ENCODE data around the gene LRFN2.

LRFN2 gene

DNA sequence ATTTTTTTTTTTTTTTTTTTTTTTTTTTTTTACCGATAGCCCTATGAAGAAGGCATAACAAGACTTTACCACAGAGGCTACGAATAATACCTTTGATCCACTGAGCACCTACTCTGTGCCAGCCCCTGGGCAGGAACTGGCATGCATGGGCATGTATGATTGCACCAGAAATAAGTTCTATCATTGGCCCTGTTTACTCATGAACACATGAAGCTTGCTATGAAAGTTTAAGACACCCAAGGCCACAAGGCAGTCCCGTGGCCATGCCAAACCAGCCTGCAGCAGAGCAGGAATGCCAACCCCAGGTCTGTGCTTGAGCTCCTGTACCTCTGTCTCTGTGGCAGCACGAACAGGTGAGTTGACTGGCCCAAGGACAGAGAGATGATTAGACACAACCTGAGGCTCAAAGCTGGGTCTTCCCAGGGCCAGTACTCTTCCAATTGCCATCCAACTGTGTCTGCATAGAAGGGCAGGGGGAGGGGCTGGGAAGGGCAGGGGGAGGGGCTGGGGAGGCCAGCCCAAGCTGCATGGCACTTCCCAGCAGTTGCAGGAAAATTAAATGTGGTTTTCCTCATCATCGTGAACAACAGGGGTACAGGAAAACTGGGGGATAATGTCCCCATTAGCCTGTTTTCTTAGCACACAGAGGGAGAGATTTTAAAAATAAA lies 63.5 kb downstream of the LRFN2 start:
- no peaks in the 10 kb centered on the region for H3K36me3 Mint-ChIP-seq (ENCODE audit: low read depth)
- H3K4me3 Mint-ChIP-seq, result no peak overlapping the region
- no peaks in the 10 kb centered on the region for H3K4me1 Mint-ChIP-seq (ENCODE audit: low read depth)
- H3K27me3 Mint-ChIP-seq, result peaks cover 2% of the 10 kb centered on the region
- no peaks in the 10 kb centered on the region for H3K9me3 Mint-ChIP-seq
- no peak overlapping the region for H3K27ac Mint-ChIP-seq

GRCh38 chr6:40521496-40521895 lies 65.7 kb downstream of the LRFN2 start:
- Mint-ChIP-seq H3K9me3 (no peaks in the 10 kb centered on the region), H3K4me3 (no peak overlapping the region), H3K27ac (no peak overlapping the region), H3K27me3 (peaks cover 5% of the 10 kb centered on the region), H3K4me1 (ENCODE audit: low read depth) (no peaks in the 10 kb centered on the region), H3K36me3 (ENCODE audit: low read depth) (no peaks in the 10 kb centered on the region)

DNA sequence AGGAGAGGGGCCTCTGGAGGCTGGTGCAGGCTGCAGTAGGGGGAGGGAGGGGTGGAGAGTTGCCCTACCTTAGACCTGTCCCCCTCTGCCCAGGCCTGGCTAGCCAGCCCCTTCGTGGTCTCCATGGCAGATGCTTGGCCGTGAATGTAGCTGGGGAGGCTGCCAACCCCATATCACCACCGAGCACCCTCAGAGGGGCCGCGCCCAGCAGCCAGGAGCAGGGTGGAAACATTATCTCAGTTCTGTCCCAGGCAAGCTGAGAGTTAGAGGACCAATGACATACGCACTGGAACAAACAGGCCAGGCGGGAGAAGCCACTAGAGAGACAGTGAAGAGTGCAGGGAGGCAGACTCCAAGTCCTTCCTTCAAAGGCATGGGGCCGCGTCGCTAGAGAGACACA lies 66.5 kb downstream of the LRFN2 start:
- no peaks in the 10 kb centered on the region for H3K9me3 Mint-ChIP-seq
- H3K27me3 Mint-ChIP-seq, result peaks cover 5% of the 10 kb centered on the region
- H3K27ac Mint-ChIP-seq, result no peak overlapping the region
- H3K36me3 Mint-ChIP-seq (ENCODE audit: low read depth), result no peaks in the 10 kb centered on the region
- no peaks in the 10 kb centered on the region for H3K4me1 Mint-ChIP-seq (ENCODE audit: low read depth)
- no peak overlapping the region for H3K4me3 Mint-ChIP-seq

GRCh38 chr6:40520084-40520483 lies 67.1 kb downstream of the LRFN2 start:
- no peak overlapping the region for H3K27ac Mint-ChIP-seq
- no peaks in the 10 kb centered on the region for H3K4me1 Mint-ChIP-seq (ENCODE audit: low read depth)
- H3K9me3 Mint-ChIP-seq, result no peaks in the 10 kb centered on the region
- no peak overlapping the region for H3K4me3 Mint-ChIP-seq
- peaks cover 5% of the 10 kb centered on the region for H3K27me3 Mint-ChIP-seq
- H3K36me3 Mint-ChIP-seq (ENCODE audit: low read depth), result no peaks in the 10 kb centered on the region

- H3K4me1 Mint-ChIP-seq (ENCODE audit: low read depth), result no peaks in the 10 kb centered on the region
- no peaks in the 10 kb centered on the region for H3K36me3 Mint-ChIP-seq (ENCODE audit: low read depth)
- peaks cover 5% of the 10 kb centered on the region for H3K27me3 Mint-ChIP-seq
- no peaks in the 10 kb centered on the region for H3K9me3 Mint-ChIP-seq
- H3K4me3 Mint-ChIP-seq, result no peak overlapping the region
- H3K27ac Mint-ChIP-seq, result no peak overlapping the region
Observed at GRCh38 chr6:40517654-40518053, 69.5 kb downstream of the LRFN2 start.

DNA sequence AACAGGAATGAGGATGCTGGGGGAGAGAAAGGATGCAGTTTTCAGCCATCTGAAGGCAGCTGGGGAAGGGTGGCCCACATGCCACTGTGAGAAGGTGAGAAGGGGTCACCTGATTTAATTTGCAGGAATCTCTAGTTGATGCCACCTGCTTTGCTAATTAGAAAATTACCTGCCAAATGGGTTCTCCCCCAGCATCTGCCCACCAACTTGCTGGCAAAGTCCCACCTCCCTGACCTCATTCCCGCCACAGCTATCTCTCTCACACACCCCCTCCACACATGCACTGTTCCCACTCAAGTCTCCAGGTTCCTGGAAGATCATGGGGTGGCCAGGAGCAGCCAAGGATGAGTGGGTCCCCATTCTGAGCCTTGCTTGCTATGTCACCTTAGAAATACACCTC lies 70.7 kb downstream of the LRFN2 start:
- Mint-ChIP-seq H3K27me3 (peaks cover 5% of the 10 kb centered on the region), H3K9me3 (no peaks in the 10 kb centered on the region), H3K36me3 (ENCODE audit: low read depth) (no peaks in the 10 kb centered on the region), H3K4me3 (no peak overlapping the region), H3K27ac (no peak overlapping the region), H3K4me1 (ENCODE audit: low read depth) (no peaks in the 10 kb centered on the region)

DNA sequence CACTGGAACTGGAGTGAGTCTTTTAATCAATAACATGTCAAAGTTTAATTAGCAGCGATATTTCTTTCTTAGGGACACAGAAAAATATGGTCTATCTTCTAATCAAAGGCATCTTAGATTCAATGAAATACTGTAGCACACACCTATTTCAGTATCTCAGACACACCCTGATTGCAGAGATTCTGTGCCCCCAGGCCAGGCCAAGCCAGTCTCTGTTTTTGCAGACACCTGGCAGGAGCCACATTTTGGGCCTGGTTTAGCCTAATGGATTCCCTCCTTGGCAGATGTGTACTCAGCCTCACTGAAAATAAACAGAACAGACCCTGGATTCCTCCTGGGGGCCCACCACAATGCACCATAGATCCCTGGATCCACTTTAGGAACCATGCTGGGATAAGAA lies 74.8 kb downstream of the LRFN2 start:
- Mint-ChIP-seq H3K36me3 (ENCODE audit: low read depth) (no peaks in the 10 kb centered on the region), H3K4me3 (no peak overlapping the region), H3K27me3 (no peaks in the 10 kb centered on the region), H3K9me3 (no peaks in the 10 kb centered on the region), H3K27ac (no peak overlapping the region), H3K4me1 (ENCODE audit: low read depth) (no peaks in the 10 kb centered on the region)

DNA sequence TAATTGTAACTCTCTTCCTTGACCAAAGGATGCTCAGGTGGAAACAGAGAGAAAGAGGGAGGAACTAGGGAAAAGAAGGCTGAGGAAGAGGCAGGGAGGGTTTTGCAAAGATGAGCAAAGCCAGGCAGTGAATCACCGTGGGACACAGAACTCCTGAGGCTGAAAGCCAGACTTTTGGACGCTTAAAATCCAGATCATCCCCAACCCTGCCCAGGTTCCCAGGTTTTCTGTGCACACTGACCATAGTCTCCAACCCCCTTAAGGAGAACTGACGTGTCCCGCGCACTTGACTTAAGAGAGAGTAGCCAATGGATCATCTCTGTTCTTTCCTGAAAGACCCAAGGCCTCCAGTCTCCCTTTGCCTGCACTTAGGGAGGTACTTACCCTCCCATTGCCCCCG lies 75.3 kb downstream of the LRFN2 start:
- Mint-ChIP-seq H3K9me3 (no peaks in the 10 kb centered on the region), H3K27me3 (no peaks in the 10 kb centered on the region), H3K36me3 (ENCODE audit: low read depth) (no peaks in the 10 kb centered on the region), H3K4me1 (ENCODE audit: low read depth) (no peaks in the 10 kb centered on the region), H3K4me3 (no peak overlapping the region), H3K27ac (no peak overlapping the region)

DNA sequence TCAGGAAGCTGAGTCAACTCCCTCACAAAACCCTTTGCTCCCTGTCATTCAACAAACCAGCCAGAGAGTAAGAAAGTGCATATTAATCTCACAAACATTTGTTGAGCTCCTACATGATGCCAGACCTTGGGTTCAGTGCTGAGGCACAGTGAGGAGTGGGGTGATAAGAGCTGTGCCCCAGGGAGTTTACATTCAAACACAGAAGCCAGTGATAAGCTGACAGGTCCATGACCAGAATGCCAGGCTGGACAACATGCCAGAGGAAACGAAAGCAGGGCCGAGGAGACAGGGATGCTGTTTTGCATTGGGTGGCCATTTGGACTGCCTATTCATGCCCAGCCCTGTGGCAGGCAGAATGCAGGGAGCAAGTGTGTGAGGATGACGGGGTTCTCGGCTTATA lies 76.7 kb downstream of the LRFN2 start:
- Mint-ChIP-seq H3K27me3 (no peaks in the 10 kb centered on the region), H3K4me3 (no peak overlapping the region), H3K27ac (no peak overlapping the region), H3K4me1 (ENCODE audit: low read depth) (no peaks in the 10 kb centered on the region), H3K9me3 (no peaks in the 10 kb centered on the region), H3K36me3 (ENCODE audit: low read depth) (no peaks in the 10 kb centered on the region)

- Mint-ChIP-seq H3K27ac (no peak overlapping the region), H3K36me3 (ENCODE audit: low read depth) (no peaks in the 10 kb centered on the region), H3K4me1 (ENCODE audit: low read depth) (no peaks in the 10 kb centered on the region), H3K9me3 (no peaks in the 10 kb centered on the region), H3K27me3 (no peaks in the 10 kb centered on the region), H3K4me3 (no peak overlapping the region)
Observed at GRCh38 chr6:40509716-40510260, 77.4 kb downstream of the LRFN2 start.

DNA sequence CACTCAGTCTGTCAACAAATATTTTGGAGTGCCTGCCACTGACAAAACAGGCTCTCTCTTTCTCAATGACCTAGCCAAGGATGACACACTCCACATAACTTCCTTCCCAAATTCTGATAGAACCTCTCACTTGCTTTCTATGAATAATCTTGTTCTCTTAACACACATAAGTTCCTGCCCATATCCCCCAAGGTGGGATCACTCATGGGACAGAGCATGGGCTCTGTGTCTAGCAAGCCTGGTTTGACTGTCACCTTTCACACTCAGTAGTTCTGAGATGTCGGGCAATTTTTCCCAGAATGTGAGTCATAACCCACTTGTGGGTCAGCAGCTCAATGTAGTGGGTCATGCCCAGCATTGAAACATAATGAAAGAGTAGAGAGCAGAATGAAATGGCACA lies 78.1 kb downstream of the LRFN2 start:
- Mint-ChIP-seq H3K9me3 (no peaks in the 10 kb centered on the region), H3K36me3 (ENCODE audit: low read depth) (no peaks in the 10 kb centered on the region), H3K27me3 (no peaks in the 10 kb centered on the region), H3K4me1 (ENCODE audit: low read depth) (no peaks in the 10 kb centered on the region), H3K4me3 (no peak overlapping the region), H3K27ac (no peak overlapping the region)

GRCh38 chr6:40506954-40507353 lies 80.2 kb downstream of the LRFN2 start:
- H3K36me3 Mint-ChIP-seq (ENCODE audit: low read depth), result no peaks in the 10 kb centered on the region
- no peak overlapping the region for H3K4me3 Mint-ChIP-seq
- H3K27ac Mint-ChIP-seq, result no peak overlapping the region
- no peaks in the 10 kb centered on the region for H3K9me3 Mint-ChIP-seq
- H3K4me1 Mint-ChIP-seq (ENCODE audit: low read depth), result no peaks in the 10 kb centered on the region
- no peaks in the 10 kb centered on the region for H3K27me3 Mint-ChIP-seq

- Mint-ChIP-seq H3K9me3 (no peaks in the 10 kb centered on the region), H3K27me3 (no peaks in the 10 kb centered on the region), H3K27ac (no peak overlapping the region), H3K4me1 (ENCODE audit: low read depth) (no peaks in the 10 kb centered on the region), H3K36me3 (ENCODE audit: low read depth) (no peaks in the 10 kb centered on the region), H3K4me3 (no peak overlapping the region)
Observed at GRCh38 chr6:40505191-40505810, 81.9 kb downstream of the LRFN2 start.

DNA sequence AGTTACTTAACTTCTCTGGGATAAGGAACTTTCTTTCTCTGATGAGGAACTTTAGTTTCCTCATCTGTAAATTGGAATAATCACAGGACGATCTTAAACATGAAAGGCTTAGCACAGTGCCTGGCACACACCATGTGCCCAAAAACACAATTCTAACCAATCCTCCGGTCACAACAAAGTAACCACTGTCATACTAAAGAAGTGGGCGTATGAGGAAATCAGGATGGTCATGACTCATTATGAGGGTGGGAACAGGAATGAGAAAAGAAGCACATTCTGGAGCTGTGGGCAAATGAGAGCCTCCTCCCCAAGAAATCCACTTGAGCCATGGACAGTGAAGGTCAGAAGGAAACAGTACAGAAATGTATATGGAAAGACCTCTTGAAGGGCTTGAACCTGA lies 82.9 kb downstream of the LRFN2 start:
- Mint-ChIP-seq H3K9me3 (no peaks in the 10 kb centered on the region), H3K27ac (no peak overlapping the region), H3K36me3 (ENCODE audit: low read depth) (no peaks in the 10 kb centered on the region), H3K4me1 (ENCODE audit: low read depth) (no peaks in the 10 kb centered on the region), H3K4me3 (no peak overlapping the region), H3K27me3 (no peaks in the 10 kb centered on the region)

GRCh38 chr6:40500227-40500626 lies 86.9 kb downstream of the LRFN2 start:
- no peak overlapping the region for H3K4me3 Mint-ChIP-seq
- H3K4me1 Mint-ChIP-seq (ENCODE audit: low read depth), result no peaks in the 10 kb centered on the region
- no peak overlapping the region for H3K27ac Mint-ChIP-seq
- no peaks in the 10 kb centered on the region for H3K27me3 Mint-ChIP-seq
- no peaks in the 10 kb centered on the region for H3K36me3 Mint-ChIP-seq (ENCODE audit: low read depth)
- no peaks in the 10 kb centered on the region for H3K9me3 Mint-ChIP-seq

DNA sequence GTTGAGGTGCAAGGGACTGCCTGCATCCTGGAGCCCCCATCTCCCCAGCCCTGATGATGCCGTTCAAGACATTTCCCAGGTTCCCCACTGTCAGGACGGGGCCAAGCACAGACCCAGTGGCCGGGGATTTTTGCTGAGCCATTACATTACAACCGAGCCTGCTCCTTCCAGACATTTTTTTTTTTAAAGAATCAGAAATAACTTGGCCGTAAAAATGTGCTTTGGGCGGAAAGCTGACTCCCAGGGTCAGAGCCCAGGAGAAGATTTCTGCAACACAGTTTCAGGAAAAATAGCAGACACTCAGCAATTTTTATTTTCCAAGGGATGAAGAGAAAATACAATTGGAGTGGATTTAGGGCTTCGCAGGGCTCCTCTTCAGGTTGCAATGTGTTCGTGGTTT lies 87.9 kb downstream of the LRFN2 start:
- Mint-ChIP-seq H3K4me3 (no peak overlapping the region), H3K9me3 (no peaks in the 10 kb centered on the region), H3K27me3 (no peaks in the 10 kb centered on the region), H3K27ac (no peak overlapping the region), H3K4me1 (ENCODE audit: low read depth) (no peaks in the 10 kb centered on the region), H3K36me3 (ENCODE audit: low read depth) (no peaks in the 10 kb centered on the region)
